NCI-H187 (cell line): ENCODE data around the gene SCN2B.

Experiments
- DNase-seq, 2 experiments: peaks; one replicate each; lab custom pipeline; 2025; lab: John Stamatoyannopoulos, UW

SCN2B gene

DNA sequence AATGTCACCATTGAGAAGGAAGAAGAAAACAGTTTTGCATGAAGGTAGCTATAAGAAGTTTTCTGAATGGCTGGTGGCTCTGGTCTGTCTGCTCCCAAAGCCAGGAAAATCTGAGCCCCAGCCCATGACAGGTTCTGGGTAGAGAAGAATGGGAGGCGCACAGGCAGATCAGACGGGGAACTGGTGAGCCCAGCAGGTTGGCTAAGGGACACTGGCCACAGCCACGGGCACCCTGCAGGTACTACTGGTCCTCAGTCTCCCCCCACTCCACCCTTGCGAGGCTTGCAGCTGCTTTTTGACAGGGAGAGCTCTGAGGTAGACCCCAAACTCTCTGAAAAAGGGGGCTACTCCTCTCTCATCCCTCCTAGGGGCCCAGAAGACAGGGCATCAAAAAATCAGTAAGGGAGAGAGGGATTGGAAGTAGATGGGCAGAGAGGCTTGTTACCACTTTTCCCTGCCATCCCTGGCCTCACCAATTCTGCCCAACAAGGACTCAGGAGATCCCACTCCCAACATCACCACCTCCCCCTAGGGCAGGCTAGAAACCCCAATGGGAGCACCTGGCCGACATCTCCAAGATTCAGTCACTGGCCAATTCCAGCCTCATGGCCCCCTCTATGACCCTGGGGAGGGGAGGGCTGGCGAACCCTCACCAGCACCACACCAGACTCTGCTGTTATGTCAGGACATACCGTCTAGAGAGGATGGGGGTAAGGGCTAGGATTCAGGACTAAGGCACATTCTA, 41.2 kb downstream of the SCN2B start:
- no peak for DNase-seq

DNA sequence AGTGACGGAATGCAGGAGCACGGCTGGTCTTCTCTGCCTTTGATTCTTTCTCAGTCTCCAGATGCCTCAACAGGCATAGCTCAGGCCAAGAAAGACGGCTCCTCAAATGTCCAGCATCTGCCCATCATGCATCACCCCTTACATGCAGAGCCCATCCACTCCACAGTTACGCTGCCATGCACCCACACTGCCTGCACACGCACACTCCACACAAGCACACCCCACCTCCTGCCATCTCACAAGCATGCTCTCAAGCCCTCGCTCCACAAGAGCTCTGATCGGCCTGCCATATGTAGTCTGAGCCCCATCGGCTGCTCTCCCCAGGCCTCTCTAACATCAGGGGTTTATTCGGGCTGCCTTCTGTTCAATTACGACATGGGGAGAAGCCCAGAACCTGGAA, 42.6 kb downstream of the SCN2B start:
- no peak for DNase-seq

- no peak for DNase-seq
These were observed 43.9 kb downstream of the SCN2B start for GRCh38 chr11:118132385-118133151.

DNA sequence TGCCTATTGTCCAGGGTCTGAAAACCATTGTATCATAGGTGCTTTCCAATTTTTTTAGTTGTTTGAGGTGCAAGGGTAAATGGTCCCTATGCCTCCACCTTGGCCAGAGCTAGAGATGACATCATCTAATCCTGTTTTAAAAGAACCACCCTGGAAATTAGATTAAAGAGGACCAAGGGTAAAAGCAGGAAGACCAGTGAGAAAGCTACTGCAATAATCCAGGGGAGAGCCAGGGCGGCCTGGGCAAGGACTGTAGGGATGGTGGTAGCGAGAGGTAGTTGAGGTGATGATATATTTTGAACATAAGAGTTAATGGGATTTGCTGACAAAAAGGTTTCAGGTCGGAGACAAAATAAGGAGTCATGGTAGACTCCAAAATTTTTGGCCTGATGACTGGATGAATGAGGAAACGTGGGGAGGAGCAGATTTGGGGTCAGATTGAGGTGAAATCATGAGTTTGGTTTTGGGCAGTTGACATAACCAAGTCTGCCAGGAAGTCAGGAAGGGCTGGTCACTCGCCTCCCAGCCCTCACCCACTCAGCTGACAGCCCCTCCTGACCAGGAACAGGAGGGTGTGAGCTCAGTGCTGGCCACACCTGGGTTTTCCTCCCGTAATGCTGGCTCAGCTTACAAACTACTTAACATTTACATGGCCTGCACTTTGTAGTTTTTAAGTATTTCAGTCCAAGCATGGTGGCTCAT, 46.8 kb downstream of the SCN2B start:
- DNase-seq = no peak

- no peak for DNase-seq
These were observed 47.5 kb downstream of the SCN2B start for GRCh38 chr11:118128721-118129470.

DNA sequence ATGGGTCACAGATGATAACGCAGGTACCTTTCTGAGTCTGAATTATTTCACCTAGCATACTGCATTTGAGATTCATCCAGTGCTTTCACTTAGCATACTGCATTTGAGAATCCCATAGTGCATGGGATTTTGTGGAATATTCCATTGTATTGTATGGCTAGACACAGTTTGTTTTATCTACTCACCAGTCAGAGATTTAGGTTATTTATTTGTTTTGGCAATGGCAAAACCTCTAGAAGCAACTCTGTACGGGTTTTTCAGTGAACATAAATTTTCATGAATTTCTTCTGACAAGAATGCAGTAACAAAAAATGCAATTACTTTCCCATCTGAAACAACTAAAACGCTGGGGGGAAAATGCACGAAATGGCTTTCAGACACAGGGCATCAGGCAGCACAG, 48.1 kb downstream of the SCN2B start:
- DNase-seq = no peak

- no peak for DNase-seq
These were observed 50.2 kb downstream of the SCN2B start for GRCh38 chr11:118126082-118126838.

GRCh38 chr11:118124929-118125535, 51.4 kb downstream of the SCN2B start:
- no peak for DNase-seq

GRCh38 chr11:118120793-118121192, 55.6 kb downstream of the SCN2B start:
- DNase-seq = no peak

GRCh38 chr11:118117790-118118601, 58.4 kb downstream of the SCN2B start:
- no peak for DNase-seq

GRCh38 chr11:118115048-118115447, 61.4 kb downstream of the SCN2B start:
- no peak for DNase-seq

DNA sequence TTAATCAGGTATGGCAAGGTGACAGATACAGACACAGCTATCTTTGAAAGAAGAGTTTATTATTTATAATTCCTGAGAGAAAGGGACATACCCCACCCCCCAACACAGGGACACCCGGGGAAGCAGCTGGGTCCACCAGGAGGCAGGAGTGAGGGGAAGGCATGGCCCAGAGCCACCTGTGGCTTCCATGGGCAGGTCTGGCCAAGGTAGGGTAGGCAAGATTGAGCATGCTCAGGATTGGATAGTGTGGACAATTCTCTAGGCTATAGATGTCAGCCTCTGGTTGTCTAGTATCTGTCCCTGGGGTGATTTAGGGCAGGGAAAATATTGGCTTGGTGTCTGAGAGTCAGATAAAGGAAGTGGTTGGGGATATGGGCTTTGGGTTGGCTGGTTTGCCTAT, 62.2 kb downstream of the SCN2B start:
- no peak for DNase-seq

- DNase-seq = no peak
These were observed 63.6 kb downstream of the SCN2B start for GRCh38 chr11:118112711-118113430.
